BLaER1 (cell line): ENCODE results near the gene CACNA1I.

ENCODE experiments used
- H3K27ac ChIP-seq: shearing (Covaris generic); formaldehyde crosslinking; 2 replicates; pipeline ENCODE4 v1.8.1; 2022
- H3K27me3 ChIP-seq: shearing (Covaris generic); formaldehyde crosslinking; 2 replicates; pipeline ENCODE4 v1.8.1; 2022
- H3K36me3 ChIP-seq: shearing (Covaris generic); formaldehyde crosslinking; 2 replicates; pipeline ENCODE4 v1.8.1; 2022
- H3K4me1 ChIP-seq: shearing (Covaris generic); formaldehyde crosslinking; 2 replicates; pipeline ENCODE4 v1.8.1; 2022
- H3K4me2 ChIP-seq: shearing (Covaris generic); formaldehyde crosslinking; 2 replicates; pipeline ENCODE4 v1.8.1; 2022
- H3K4me3 ChIP-seq: shearing (Covaris generic); formaldehyde crosslinking; 2 replicates; pipeline ENCODE4 v1.8.1; 2022
- H3K9ac ChIP-seq: shearing (Covaris generic); formaldehyde crosslinking; 2 replicates; pipeline ENCODE4 v1.8.1; 2022
- H3K9me3 ChIP-seq: shearing (Covaris generic); formaldehyde crosslinking; 2 replicates; pipeline ENCODE4 v1.8.1; 2022
- H4K20me1 ChIP-seq: shearing (Covaris generic); formaldehyde crosslinking; 2 replicates; pipeline ENCODE4 v1.8.1; 2022
- Cebpa-rat ChIP-seq: shearing (Covaris generic); IDR thresholded peaks from 2 replicates; pipeline ENCODE4 v1.8.1; 2022

CACNA1I gene

DNA sequence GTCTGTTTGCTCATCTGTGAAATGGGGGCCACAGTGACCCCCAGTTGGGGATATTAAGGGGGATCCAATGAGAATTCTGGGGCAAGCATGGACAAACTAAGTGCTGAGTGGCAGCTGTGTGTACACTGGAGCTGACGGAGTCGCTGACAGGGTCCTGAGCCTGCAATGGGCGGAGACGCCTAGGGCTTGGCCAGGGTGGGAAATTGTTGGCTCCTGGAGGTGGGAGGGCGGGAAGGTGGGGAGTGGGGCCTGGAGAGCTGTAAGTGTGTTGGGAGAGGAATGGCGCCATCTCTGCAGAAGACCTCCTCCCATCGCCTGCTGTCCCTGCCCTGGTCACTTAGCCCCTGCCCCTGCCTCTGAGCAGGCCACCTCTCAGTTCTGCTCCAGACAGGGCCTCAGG, 7.3 kb downstream of the CACNA1I start:
- Histone ChIP-seq H3K4me2 (peak overlapping the region; percentile 81), H3K27me3 (no peaks in the 10 kb centered on the region)
- TF ChIP-seq Cebpa-rat: no peak

DNA sequence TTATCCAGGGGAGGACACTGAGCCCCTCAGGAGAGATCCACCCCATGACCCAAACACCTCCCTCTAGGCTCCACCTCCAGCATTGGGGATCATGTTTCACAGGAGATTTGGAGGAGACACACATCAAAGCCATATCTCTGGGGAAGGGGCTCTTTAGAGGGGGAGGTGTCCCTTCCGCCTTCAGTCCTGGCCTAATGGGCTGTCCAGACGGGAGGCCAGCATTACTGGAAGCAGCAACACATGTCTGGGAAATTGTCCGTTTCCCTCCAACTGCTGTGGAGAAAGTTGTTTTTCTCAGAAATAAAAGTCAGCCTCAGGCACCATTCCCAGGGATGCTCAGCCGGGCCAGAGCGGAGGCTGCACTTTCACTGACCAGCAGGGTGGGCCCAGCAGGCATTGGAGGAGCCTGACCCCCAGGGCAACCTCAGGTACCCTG, 9.5 kb downstream of the CACNA1I start:
- H3K4me1 ChIP-seq: peaks cover 52% of the 10 kb centered on the region
- H3K9ac ChIP-seq: no peak overlapping the region
- H3K4me3 ChIP-seq: no peak overlapping the region
- no peak overlapping the region for H3K27ac ChIP-seq
- H3K9me3 ChIP-seq: no peaks in the 10 kb centered on the region
- no peaks in the 10 kb centered on the region for H3K36me3 ChIP-seq
- TF ChIP-seq Cebpa-rat: no peak
- H3K27me3 ChIP-seq: no peaks in the 10 kb centered on the region
- no peaks in the 10 kb centered on the region for H4K20me1 ChIP-seq
- H3K4me2 ChIP-seq: no peak overlapping the region

More for the DNA sequence above, 7.3 kb downstream of the CACNA1I start:
- Histone ChIP-seq H3K9me3 (no peaks in the 10 kb centered on the region), H4K20me1 (no peaks in the 10 kb centered on the region), H3K27ac (peak overlapping the region; percentile 1; the same call in 1 of the 2 replicates), H3K9ac (no peak overlapping the region), H3K4me1 (peaks cover 46% of the 10 kb centered on the region), H3K4me3 (no peak overlapping the region), H3K36me3 (no peaks in the 10 kb centered on the region)

- Histone ChIP-seq H3K4me1 (peaks cover 47% of the 10 kb centered on the region), H3K9ac (no peak overlapping the region), H4K20me1 (no peaks in the 10 kb centered on the region), H3K9me3 (no peaks in the 10 kb centered on the region), H3K4me2 (no peak overlapping the region), H3K27me3 (no peaks in the 10 kb centered on the region), H3K4me3 (no peak overlapping the region), H3K36me3 (no peaks in the 10 kb centered on the region), H3K27ac (no peak overlapping the region)
- TF ChIP-seq Cebpa-rat: no peak
Measured at GRCh38 chr22:39580795-39581194, 10.2 kb downstream of the CACNA1I start.

GRCh38 chr22:39581303-39581702, 10.8 kb downstream of the CACNA1I start:
- Histone ChIP-seq H4K20me1 (no peaks in the 10 kb centered on the region), H3K4me2 (no peak overlapping the region), H3K27ac (no peak overlapping the region), H3K4me1 (peaks cover 48% of the 10 kb centered on the region), H3K4me3 (no peak overlapping the region), H3K36me3 (no peaks in the 10 kb centered on the region), H3K9ac (no peak overlapping the region), H3K27me3 (no peaks in the 10 kb centered on the region), H3K9me3 (no peaks in the 10 kb centered on the region)
- no peak for TF ChIP-seq Cebpa-rat

- Histone ChIP-seq H3K9me3 (no peaks in the 10 kb centered on the region), H3K36me3 (no peaks in the 10 kb centered on the region), H3K4me2 (no peak overlapping the region), H3K27me3 (no peaks in the 10 kb centered on the region), H3K4me3 (no peak overlapping the region), H3K27ac (no peak overlapping the region), H4K20me1 (no peaks in the 10 kb centered on the region), H3K9ac (no peak overlapping the region), H3K4me1 (peaks cover 44% of the 10 kb centered on the region)
- TF ChIP-seq Cebpa-rat: no peak
Measured at GRCh38 chr22:39583066-39583667, 12.6 kb downstream of the CACNA1I start.

GRCh38 chr22:39589875-39590274, 19.3 kb downstream of the CACNA1I start:
- H3K9ac ChIP-seq: no peak overlapping the region
- H3K36me3 ChIP-seq: no peaks in the 10 kb centered on the region
- H3K4me3 ChIP-seq: no peak overlapping the region
- H4K20me1 ChIP-seq: no peaks in the 10 kb centered on the region
- H3K4me1 ChIP-seq: peaks cover 59% of the 10 kb centered on the region
- H3K9me3 ChIP-seq: no peaks in the 10 kb centered on the region
- no peak overlapping the region for H3K4me2 ChIP-seq
- H3K27ac ChIP-seq: no peak overlapping the region
- no peaks in the 10 kb centered on the region for H3K27me3 ChIP-seq
- no peak for TF ChIP-seq Cebpa-rat

GRCh38 chr22:39592081-39593065, 21.8 kb downstream of the CACNA1I start:
- Histone ChIP-seq H3K27me3 (0 out of 2 replicates have a peak, but pooled peaks cover 5% of the 10 kb centered on the region), H3K4me2 (peak overlapping the region; percentile 74), H3K4me1 (peaks cover 48% of the 10 kb centered on the region), H3K4me3 (no peak overlapping the region), H3K36me3 (no peaks in the 10 kb centered on the region), H3K9ac (no peak overlapping the region), H3K9me3 (no peaks in the 10 kb centered on the region), H3K27ac (no peak overlapping the region), H4K20me1 (no peaks in the 10 kb centered on the region)
- no peak for TF ChIP-seq Cebpa-rat

GRCh38 chr22:39593066-39593930, 22.7 kb downstream of the CACNA1I start:
- Histone ChIP-seq H3K27ac (no peak overlapping the region), H3K9me3 (no peaks in the 10 kb centered on the region), H3K4me1 (peaks cover 49% of the 10 kb centered on the region), H3K4me3 (no peak overlapping the region), H3K4me2 (peak overlapping the region; percentile 74), H3K9ac (no peak overlapping the region), H3K27me3 (0 out of 2 replicates have a peak, but pooled peaks cover 5% of the 10 kb centered on the region), H4K20me1 (no peaks in the 10 kb centered on the region), H3K36me3 (no peaks in the 10 kb centered on the region)
- TF ChIP-seq Cebpa-rat: no peak

DNA sequence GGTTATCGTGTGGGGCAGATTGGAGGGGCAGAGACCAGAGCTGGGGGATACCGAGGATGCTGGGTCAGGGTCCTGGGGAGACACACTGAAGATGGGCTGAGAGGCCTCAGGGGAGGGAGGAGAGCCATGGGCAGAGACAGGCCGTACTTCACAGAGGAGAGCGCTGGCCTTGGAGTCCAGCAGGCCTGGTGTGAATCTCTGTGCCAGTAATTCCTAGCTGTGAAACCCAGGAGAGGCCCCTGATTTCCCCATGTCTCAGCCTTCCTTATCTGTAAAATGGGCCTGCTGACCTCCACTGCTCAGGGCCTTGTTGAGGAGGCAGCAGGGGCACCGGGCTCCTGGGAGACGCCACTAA, 23.4 kb downstream of the CACNA1I start:
- H4K20me1 ChIP-seq: no peaks in the 10 kb centered on the region
- H3K27me3 ChIP-seq: 0 out of 2 replicates have a peak, but pooled peaks cover 5% of the 10 kb centered on the region
- H3K4me3 ChIP-seq: no peak overlapping the region
- no peak overlapping the region for H3K27ac ChIP-seq
- TF ChIP-seq Cebpa-rat: no peak
- H3K9me3 ChIP-seq: no peaks in the 10 kb centered on the region
- peak overlapping the region; percentile 74 for H3K4me2 ChIP-seq
- H3K4me1 ChIP-seq: peaks cover 45% of the 10 kb centered on the region
- no peaks in the 10 kb centered on the region for H3K36me3 ChIP-seq
- no peak overlapping the region for H3K9ac ChIP-seq
